ENCODE results near the gene SCGB1D4. TPM values are rescaled to one million over a fixed set of nuclear protein-coding genes. Genes with fewer than 3 reads are reported as not detected.

SCGB1D4 gene
- polyA plus RNA-seq, 3 donors, result not detected

- Mint-ChIP-seq H3K9me3 (peaks cover 2 to 8% (median 4%) of the 10 kb centered on the region in 7 donors), H3K27me3 (ENCODE audit: low read depth in 3 of 3) (peaks cover 8 to 18% (median 13%) of the 10 kb centered on the region in 3 donors), H3K4me3 (peak overlapping the region in 1 of 2 donors; percentile 37), H3K36me3 (no peaks in the 10 kb centered on the region), H3K4me1 (peaks cover 35% of the 10 kb centered on the region), H3K27ac (peak overlapping the region in 3 of 7 donors; percentile 21 to 61 (median 55))
- H3K4me1 ChIP-seq (ENCODE audit: control insufficient read depth in 1 of 2, insufficient read depth in 2 of 2, low read length in 2 of 2), result peaks cover 24 to 35% of the 10 kb centered on the region in 2 donors
- H3K79me2 ChIP-seq (ENCODE audit: insufficient read depth, low read length), result no peaks in the 10 kb centered on the region
- no peak overlapping the region for H3K4me2 ChIP-seq (replicated peaks; ENCODE audit: extremely low read depth, low read length, poor library complexity, severe bottlenecking)
- peak; percentile 3 to 62 (median 41) for DNase-seq
- H3K4me3 ChIP-seq (replicated peaks in 1 of 3; ENCODE audit: low read depth in 2 of 3, low read length in 3 of 3), result no peak overlapping the region
- peaks cover 0 to 9% of the 10 kb centered on the region in 2 donors for H3K27me3 ChIP-seq (ENCODE audit: control insufficient read depth in 2 of 2, insufficient read depth in 2 of 2, low read length in 2 of 2)
- H3K9me3 ChIP-seq (replicated peaks in 1 of 2; ENCODE audit: control insufficient read depth in 1 of 2, insufficient read depth in 1 of 2, low read length in 2 of 2), result no peaks in the 10 kb centered on the region
- intact Hi-C loops (cut with micrococcal nuclease), result no loop called here
- WGBS (ENCODE audit: insufficient coverage), result no CpG with 5 or more reads among the region's 7 CpGs
- no peak overlapping the region for H2AFZ ChIP-seq (ENCODE audit: insufficient read depth, low read depth, low read length, poor library complexity, severe bottlenecking)
- no peak overlapping the region for H3K27ac ChIP-seq (ENCODE audit: low read depth in 1 of 2, low read length in 2 of 2)
- H3K36me3 ChIP-seq (replicated peaks in 1 of 2; ENCODE audit: control insufficient read depth in 1 of 2, insufficient read depth in 2 of 2, low read length in 2 of 2), result no peaks in the 10 kb centered on the region
- TF ChIP-seq, protein P1, sequence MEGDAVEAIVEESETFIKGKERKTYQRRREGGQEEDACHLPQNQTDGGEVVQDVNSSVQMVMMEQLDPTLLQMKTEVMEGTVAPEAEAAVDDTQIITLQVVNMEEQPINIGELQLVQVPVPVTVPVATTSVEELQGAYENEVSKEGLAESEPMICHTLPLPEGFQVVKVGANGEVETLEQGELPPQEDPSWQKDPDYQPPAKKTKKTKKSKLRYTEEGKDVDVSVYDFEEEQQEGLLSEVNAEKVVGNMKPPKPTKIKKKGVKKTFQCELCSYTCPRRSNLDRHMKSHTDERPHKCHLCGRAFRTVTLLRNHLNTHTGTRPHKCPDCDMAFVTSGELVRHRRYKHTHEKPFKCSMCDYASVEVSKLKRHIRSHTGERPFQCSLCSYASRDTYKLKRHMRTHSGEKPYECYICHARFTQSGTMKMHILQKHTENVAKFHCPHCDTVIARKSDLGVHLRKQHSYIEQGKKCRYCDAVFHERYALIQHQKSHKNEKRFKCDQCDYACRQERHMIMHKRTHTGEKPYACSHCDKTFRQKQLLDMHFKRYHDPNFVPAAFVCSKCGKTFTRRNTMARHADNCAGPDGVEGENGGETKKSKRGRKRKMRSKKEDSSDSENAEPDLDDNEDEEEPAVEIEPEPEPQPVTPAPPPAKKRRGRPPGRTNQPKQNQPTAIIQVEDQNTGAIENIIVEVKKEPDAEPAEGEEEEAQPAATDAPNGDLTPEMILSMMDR (IDR thresholded peaks at IDR 0.05), result no peak
- no peak overlapping the region for H3K9ac ChIP-seq (ENCODE audit: insufficient read depth, low read length, poor library complexity, severe bottlenecking)
- H4K20me1 ChIP-seq (ENCODE audit: insufficient read depth, low read length), result no peaks in the 10 kb centered on the region
These were observed 11.1 kb upstream of the SCGB1D4 start for GRCh38 chr11:62309991-62310390.

- Histone ChIP-seq H3K36me3 (replicated peaks in 1 of 2; ENCODE audit: control insufficient read depth in 1 of 2, insufficient read depth in 2 of 2, low read length in 2 of 2) (no peaks in the 10 kb centered on the region), H4K20me1 (ENCODE audit: insufficient read depth, low read length) (no peaks in the 10 kb centered on the region), H3K4me2 (replicated peaks; ENCODE audit: extremely low read depth, low read length, poor library complexity, severe bottlenecking) (no peak overlapping the region), H3K9me3 (replicated peaks in 1 of 2; ENCODE audit: control insufficient read depth in 1 of 2, insufficient read depth in 1 of 2, low read length in 2 of 2) (no peaks in the 10 kb centered on the region), H3K27ac (ENCODE audit: low read depth in 1 of 2, low read length in 2 of 2) (no peak overlapping the region), H3K79me2 (ENCODE audit: insufficient read depth, low read length) (no peaks in the 10 kb centered on the region), H3K4me1 (ENCODE audit: control insufficient read depth in 1 of 2, insufficient read depth in 2 of 2, low read length in 2 of 2) (peaks cover 22 to 32% of the 10 kb centered on the region in 2 donors), H3K9ac (ENCODE audit: insufficient read depth, low read length, poor library complexity, severe bottlenecking) (no peak overlapping the region), H3K4me3 (replicated peaks in 1 of 3; ENCODE audit: low read depth in 2 of 3, low read length in 3 of 3) (no peak overlapping the region), H3K27me3 (ENCODE audit: control insufficient read depth in 2 of 2, insufficient read depth in 2 of 2, low read length in 2 of 2) (peaks cover 0 to 13% of the 10 kb centered on the region in 2 donors), H2AFZ (ENCODE audit: insufficient read depth, low read depth, low read length, poor library complexity, severe bottlenecking) (no peak overlapping the region)
- H3K4me3 Mint-ChIP-seq, result no peak overlapping the region
- no peak overlapping the region for H3K27ac Mint-ChIP-seq
- peaks cover 33% of the 10 kb centered on the region for H3K4me1 Mint-ChIP-seq
- TF ChIP-seq, protein P1 (IDR thresholded peaks at IDR 0.05), result no peak
- DNase-seq, result no peak
- H3K27me3 Mint-ChIP-seq (ENCODE audit: low read depth in 3 of 3), result peaks cover 9 to 18% (median 15%) of the 10 kb centered on the region in 3 donors
- intact Hi-C loops (cut with micrococcal nuclease), result no loop called here
- no peaks in the 10 kb centered on the region for H3K36me3 Mint-ChIP-seq
- H3K9me3 Mint-ChIP-seq, result peaks cover 2 to 8% (median 4%) of the 10 kb centered on the region in 7 donors
These were observed 9.1 kb upstream of the SCGB1D4 start for GRCh38 chr11:62307950-62308349.
